Activated CD4-positive, alpha-beta memory T cell treated with anti-CD3 and anti-CD28 coated beads for 36 hours (primary cell): ENCODE results near the gene CELF1. TPM values are rescaled to one million over a fixed set of nuclear protein-coding genes. Genes with fewer than 3 reads are reported as not detected.

ENCODE experiments used
- CTCF ChIA-PET: fragments of 350-600 bp; sonication (Branson Sonifier 250); formaldehyde crosslinking; loops from one replicate; lab custom pipeline; 2021; ENCODE audit warnings: antibody characterized with exemption, inconsistent platforms; lab: Charles Lee
- POLR2A ChIA-PET: fragments of 350-600 bp; sonication (Branson Sonifier 250); formaldehyde crosslinking; loops from one replicate; lab custom pipeline; 2021; ENCODE audit warnings: antibody characterized with exemption; lab: Charles Lee
- DNase-seq: peaks from one replicate; pipeline ENCODE4 v3.0.0-alpha.2; 2020
- H3K27ac Mint-ChIP-seq: one replicate; pipeline ENCODE4 v1.8.0; 2021; ENCODE audit warnings: mixed read lengths
- H3K27me3 Mint-ChIP-seq: one replicate; pipeline ENCODE4 v1.8.0; 2021; ENCODE audit warnings: mixed read lengths
- H3K36me3 Mint-ChIP-seq: one replicate; pipeline ENCODE4 v1.8.0; 2021; ENCODE audit warnings: mixed read lengths
- H3K4me1 Mint-ChIP-seq: one replicate; pipeline ENCODE4 v1.8.0; 2021; ENCODE audit warnings: low read depth, mixed read lengths
- H3K4me3 Mint-ChIP-seq: one replicate; pipeline ENCODE4 v1.8.0; 2021; ENCODE audit warnings: mild to moderate bottlenecking, mixed read lengths
- H3K9me3 Mint-ChIP-seq: one replicate; pipeline ENCODE4 v1.8.0; 2021; ENCODE audit warnings: mixed read lengths
- intact Hi-C: fragments of 100-400 bp; cut with micrococcal nuclease; formaldehyde crosslinking; loops from one replicate; pipeline ENCODE4 v1.15.1; 2023
- total RNA-seq, 2 experiments: library from RNA; stranded (reverse); gene quantifications; one replicate each; pipeline ENCODE4 v1.2.3, GENCODE V29; 2021

The CELF1 gene
- total RNA-seq, 2 experiments from 2014 or later, result 103 to 115 TPM

GRCh38 chr11:47589118-47589517 lies 36.2 kb upstream of the CELF1 start:
- peaks cover 8% of the 10 kb centered on the region for H3K4me1 Mint-ChIP-seq
- H3K4me3 Mint-ChIP-seq, result no peak overlapping the region
- CTCF ChIA-PET, result no interaction called here
- H3K27ac Mint-ChIP-seq, result no peak overlapping the region
- H3K9me3 Mint-ChIP-seq, result no peaks in the 10 kb centered on the region
- H3K27me3 Mint-ChIP-seq, result peaks cover 17% of the 10 kb centered on the region
- no peak for DNase-seq
- POLR2A ChIA-PET, result no interaction called here
- H3K36me3 Mint-ChIP-seq, result peaks cover 8% of the 10 kb centered on the region
- intact Hi-C loops, result no loop called here

- no peak overlapping the region for H3K27ac Mint-ChIP-seq
- DNase-seq, result no peak
- no peaks in the 10 kb centered on the region for H3K9me3 Mint-ChIP-seq
- CTCF ChIA-PET, result interaction anchor here (0.6 kb wide), 1 partner anchor 214 kb away, joined by 3 read pairs; no protein-coding TSS in a partner anchor
- POLR2A ChIA-PET, result no interaction called here
- peaks cover 15% of the 10 kb centered on the region for H3K36me3 Mint-ChIP-seq
- intact Hi-C loops, result no loop called here
- no peak overlapping the region for H3K4me3 Mint-ChIP-seq
- peaks cover 2% of the 10 kb centered on the region for H3K4me1 Mint-ChIP-seq
- H3K27me3 Mint-ChIP-seq, result peaks cover 6% of the 10 kb centered on the region
Observed at GRCh38 chr11:47587723-47588326, 34.9 kb upstream of the CELF1 start.

GRCh38 chr11:47587039-47587716 lies 34.2 kb upstream of the CELF1 start:
- no peak overlapping the region for H3K27ac Mint-ChIP-seq
- intact Hi-C loops, result no loop called here
- no peak overlapping the region for H3K4me3 Mint-ChIP-seq
- no peak for DNase-seq
- ChIA-PET CTCF (interaction anchor here (0.6 kb wide), 1 partner anchor 213 kb away, joined by 3 read pairs; no protein-coding TSS in a partner anchor), POLR2A (no interaction called here)
- H3K9me3 Mint-ChIP-seq, result no peaks in the 10 kb centered on the region
- H3K27me3 Mint-ChIP-seq, result no peaks in the 10 kb centered on the region
- H3K36me3 Mint-ChIP-seq, result peaks cover 18% of the 10 kb centered on the region
- H3K4me1 Mint-ChIP-seq, result peaks cover 2% of the 10 kb centered on the region

- POLR2A ChIA-PET, result interaction anchor here (0.5 kb wide), 1 partner anchor 160 kb away, joined by 3 read pairs; no protein-coding TSS in a partner anchor
- no peaks in the 10 kb centered on the region for H3K27me3 Mint-ChIP-seq
- H3K27ac Mint-ChIP-seq, result no peak within 1 kb of the TSS
- CTCF ChIA-PET, result no interaction called here
- no peak for DNase-seq
- no peaks in the 10 kb centered on the region for H3K4me1 Mint-ChIP-seq
- no peak within 1 kb of the TSS for H3K4me3 Mint-ChIP-seq
- H3K36me3 Mint-ChIP-seq, result peaks cover 27% of the 10 kb centered on the region
- H3K9me3 Mint-ChIP-seq, result no peaks in the 10 kb centered on the region
- intact Hi-C loops, result no loop called here
Observed at GRCh38 chr11:47586098-47586855, 33.3 kb upstream of the CELF1 start, which contains the start of gene FAM180B. FAM180B (plus strand) TSS chr11:47586678; CDS start chr11:47586769, 91 bp downstream.

- no peak for DNase-seq
- H3K4me1 Mint-ChIP-seq, result peaks cover 16% of the 10 kb centered on the region
- no peak overlapping the region for H3K27ac Mint-ChIP-seq
- H3K36me3 Mint-ChIP-seq, result peaks cover 32% of the 10 kb centered on the region
- no peak overlapping the region for H3K4me3 Mint-ChIP-seq
- intact Hi-C loops, result no loop called here
- CTCF ChIA-PET, result no interaction called here
- POLR2A ChIA-PET, result no interaction called here
- no peaks in the 10 kb centered on the region for H3K9me3 Mint-ChIP-seq
- peaks cover under 1% of the 10 kb centered on the region for H3K27me3 Mint-ChIP-seq
Observed at GRCh38 chr11:47583844-47584243, 30.9 kb upstream of the CELF1 start.

- POLR2A ChIA-PET, result interaction anchor here (0.6 to 3.9 kb wide), 9 partner anchors 10 to 269 kb away, joined by 3 to 33 read pairs (median 3); partner anchors contain the start of genes C1QTNF4, NUP160 and PTPMT1
Observed at GRCh38 chr11:47578524-47579494, 25.9 kb upstream of the CELF1 start, which contains the start of the genes KBTBD4 and NDUFS3. KBTBD4 (minus strand) TSS chr11:47578970; CDS start chr11:47578951, 19 bp downstream. NDUFS3 (plus strand) TSS chr11:47579074; CDS start chr11:47579092, 18 bp downstream.

GRCh38 chr11:47577460-47578041 lies 24.6 kb upstream of the CELF1 start:
- H3K27me3 Mint-ChIP-seq, result peaks cover 1% of the 10 kb centered on the region
- no peaks in the 10 kb centered on the region for H3K9me3 Mint-ChIP-seq
- H3K27ac Mint-ChIP-seq, result peak overlapping the region; percentile 60
- peak overlapping the region; percentile 94 for H3K4me3 Mint-ChIP-seq
- POLR2A ChIA-PET, result interaction anchor here (1.0 to 3.9 kb wide), 3 partner anchors 9 to 271 kb away, joined by 3 to 33 read pairs (median 8); partner anchors contain the start of genes NUP160 and PTPMT1
- CTCF ChIA-PET, result interaction anchor here (1.3 to 2.8 kb wide), 3 partner anchors 22 to 63 kb away, joined by 4 to 9 read pairs (median 4); partner anchors contain the start of gene CELF1
- intact Hi-C loops, result loop anchor here (1.0 to 5.0 kb wide), 3 partner anchors 24 to 150 kb away; partner anchors contain the start of genes AGBL2, CELF1 and PSMC3
- peaks cover 41% of the 10 kb centered on the region for H3K36me3 Mint-ChIP-seq
- DNase-seq, result no peak
- peaks cover 32% of the 10 kb centered on the region for H3K4me1 Mint-ChIP-seq

More at GRCh38 chr11:47578524-47579494, 25.9 kb upstream of the CELF1 start, which contains the start of the genes KBTBD4 and NDUFS3:
- intact Hi-C loops, result loop anchor here (1.0 to 5.0 kb wide), 5 partner anchors 26 to 188 kb away; partner anchors contain the start of genes AGBL2, CELF1, FNBP4 and MTCH2
- peak; percentile 93 for DNase-seq
- Mint-ChIP-seq H3K4me1 (peaks cover 32% of the 10 kb centered on the region), H3K27ac (peak within 1 kb of the TSS; percentile 93), H3K27me3 (peaks cover 1% of the 10 kb centered on the region), H3K36me3 (peaks cover 39% of the 10 kb centered on the region), H3K9me3 (no peaks in the 10 kb centered on the region), H3K4me3 (peak within 1 kb of the TSS; percentile 94)
- CTCF ChIA-PET, result interaction anchor here (0.7 to 2.8 kb wide), 3 partner anchors 26 to 206 kb away, joined by 3 to 9 read pairs (median 4); partner anchors contain the start of gene CELF1

GRCh38 chr11:47573321-47573720 lies 20.4 kb upstream of the CELF1 start:
- ChIA-PET CTCF (no interaction called here), POLR2A (interaction anchor here (0.9 kb wide), 1 partner anchor 9 kb away, joined by 3 read pairs; no protein-coding TSS in a partner anchor)
- Mint-ChIP-seq H3K27me3 (no peaks in the 10 kb centered on the region), H3K27ac (no peak overlapping the region), H3K4me3 (no peak overlapping the region), H3K9me3 (no peaks in the 10 kb centered on the region), H3K36me3 (peaks cover 31% of the 10 kb centered on the region), H3K4me1 (peaks cover 16% of the 10 kb centered on the region)
- DNase-seq, result no peak
- intact Hi-C loops, result no loop called here

- DNase-seq, result no peak
Observed at GRCh38 chr11:47572715-47573255, 19.9 kb upstream of the CELF1 start.

GRCh38 chr11:47571895-47572294 lies 19.0 kb upstream of the CELF1 start:
- intact Hi-C loops, result no loop called here
- ChIA-PET CTCF (no interaction called here), POLR2A (interaction anchor here (0.5 kb wide), 1 partner anchor 62 kb away, joined by 4 read pairs; no protein-coding TSS in a partner anchor)
- peaks cover 27% of the 10 kb centered on the region for H3K36me3 Mint-ChIP-seq
- peaks cover 8% of the 10 kb centered on the region for H3K4me1 Mint-ChIP-seq
- H3K27ac Mint-ChIP-seq, result no peak overlapping the region
- no peaks in the 10 kb centered on the region for H3K9me3 Mint-ChIP-seq
- no peak overlapping the region for H3K4me3 Mint-ChIP-seq
- no peak for DNase-seq
- H3K27me3 Mint-ChIP-seq, result no peaks in the 10 kb centered on the region

More at GRCh38 chr11:47572715-47573255, 19.9 kb upstream of the CELF1 start:
- Mint-ChIP-seq H3K9me3 (no peaks in the 10 kb centered on the region), H3K27ac (no peak overlapping the region), H3K27me3 (no peaks in the 10 kb centered on the region), H3K4me3 (no peak overlapping the region), H3K36me3 (peaks cover 31% of the 10 kb centered on the region), H3K4me1 (peaks cover 17% of the 10 kb centered on the region)
- ChIA-PET POLR2A (interaction anchor here (0.9 kb wide), 1 partner anchor 8 kb away, joined by 3 read pairs; no protein-coding TSS in a partner anchor), CTCF (no interaction called here)
- intact Hi-C loops, result no loop called here
